OCI-LY1 (cell line): ENCODE measurements around the gene FARS2.

Experiments
- EZH2 ChIP-seq: fragments of 200-600 bp; sonication (generic), shearing (Covaris generic); IDR thresholded peaks from 2 replicates; pipeline ENCODE4 v1.8.0; 2017; ENCODE audit warnings: borderline replicate concordance, mixed run types, mild to moderate bottlenecking, antibody characterized with exemption, low read length, moderate library complexity, mixed read lengths
- TF ChIP-seq, protein P1 (sequence below): fragments of 200-600 bp; sonication (generic), shearing (Covaris generic); IDR thresholded peaks from 2 replicates; pipeline ENCODE4 v1.5.1; 2017; ENCODE audit warnings: mild to moderate bottlenecking, antibody characterized with exemption, low read length, moderate library complexity, mixed read lengths

GRCh38 chr6:5343998-5344397 lies 82.7 kb downstream of the FARS2 start:
- no peak for TF ChIP-seq EZH2
- TF ChIP-seq, protein P1, sequence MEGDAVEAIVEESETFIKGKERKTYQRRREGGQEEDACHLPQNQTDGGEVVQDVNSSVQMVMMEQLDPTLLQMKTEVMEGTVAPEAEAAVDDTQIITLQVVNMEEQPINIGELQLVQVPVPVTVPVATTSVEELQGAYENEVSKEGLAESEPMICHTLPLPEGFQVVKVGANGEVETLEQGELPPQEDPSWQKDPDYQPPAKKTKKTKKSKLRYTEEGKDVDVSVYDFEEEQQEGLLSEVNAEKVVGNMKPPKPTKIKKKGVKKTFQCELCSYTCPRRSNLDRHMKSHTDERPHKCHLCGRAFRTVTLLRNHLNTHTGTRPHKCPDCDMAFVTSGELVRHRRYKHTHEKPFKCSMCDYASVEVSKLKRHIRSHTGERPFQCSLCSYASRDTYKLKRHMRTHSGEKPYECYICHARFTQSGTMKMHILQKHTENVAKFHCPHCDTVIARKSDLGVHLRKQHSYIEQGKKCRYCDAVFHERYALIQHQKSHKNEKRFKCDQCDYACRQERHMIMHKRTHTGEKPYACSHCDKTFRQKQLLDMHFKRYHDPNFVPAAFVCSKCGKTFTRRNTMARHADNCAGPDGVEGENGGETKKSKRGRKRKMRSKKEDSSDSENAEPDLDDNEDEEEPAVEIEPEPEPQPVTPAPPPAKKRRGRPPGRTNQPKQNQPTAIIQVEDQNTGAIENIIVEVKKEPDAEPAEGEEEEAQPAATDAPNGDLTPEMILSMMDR: no peak
